ENCODE data around the gene ABHD10.
A peak's percentile ranks its signal among the peaks of the same experiment; 100 is the strongest.

ABHD10 gene

GRCh38 chr3:111967068-111967467 is 11.8 kb upstream of the ABHD10 start:
- DNase-seq: no peak

GRCh38 chr3:111967651-111968274 is 11.1 kb upstream of the ABHD10 start:
- DNase-seq: peak; percentile 88

GRCh38 chr3:111968319-111969054 is 10.3 kb upstream of the ABHD10 start:
- no peak for DNase-seq

- no peak for DNase-seq
Observed at GRCh38 chr3:111970376-111970775, 8.4 kb upstream of the ABHD10 start.

- no peak for DNase-seq
Observed at GRCh38 chr3:111971533-111972130, 7.2 kb upstream of the ABHD10 start.

- no peak for DNase-seq
Observed at GRCh38 chr3:111972891-111973290, 5.9 kb upstream of the ABHD10 start.

- DNase-seq: no peak
Observed at GRCh38 chr3:111975131-111975530, 3.7 kb upstream of the ABHD10 start.

- no peak for DNase-seq
Observed at GRCh38 chr3:111976254-111976653, 2.6 kb upstream of the ABHD10 start.

- DNase-seq: no peak
Observed at GRCh38 chr3:111979434-111980038, 710 bp downstream of the ABHD10 start.

- no peak for DNase-seq
Observed at GRCh38 chr3:111980716-111981456, 2.1 kb downstream of the ABHD10 start.

- DNase-seq: no peak
Observed at GRCh38 chr3:111981457-111981763, 2.6 kb downstream of the ABHD10 start.

GRCh38 chr3:111984636-111985298 is 5.9 kb downstream of the ABHD10 start:
- DNase-seq: no peak

GRCh38 chr3:111986800-111987199 is 8.0 kb downstream of the ABHD10 start:
- DNase-seq: no peak

- peak; percentile 18 for DNase-seq
Observed at GRCh38 chr3:111989061-111989678, 10.3 kb downstream of the ABHD10 start.

- no peak for DNase-seq
Observed at GRCh38 chr3:111993038-111993437, 14.2 kb downstream of the ABHD10 start.

- peak; percentile 31 for DNase-seq
Observed at GRCh38 chr3:111998636-111999483, 20.0 kb downstream of the ABHD10 start, which contains the start of gene TAGLN3. Gene TAGLN3 (plus strand): TSS chr3:111998922. CDS start chr3:111999423, 501 bp downstream.

GRCh38 chr3:111999484-112000324 is 20.9 kb downstream of the ABHD10 start:
- DNase-seq: no peak

- DNase-seq: no peak
Observed at GRCh38 chr3:112000367-112000771, 21.5 kb downstream of the ABHD10 start.

GRCh38 chr3:112000966-112001365 is 22.1 kb downstream of the ABHD10 start:
- no peak for DNase-seq

GRCh38 chr3:112001526-112001925 is 22.7 kb downstream of the ABHD10 start:
- DNase-seq: no peak

All from CD4-positive, alpha-beta T cell treated with Interleukin-17A for 4 hours (primary cell).